Measurements from ENCODE around the gene HHAT.

The HHAT gene

DNA sequence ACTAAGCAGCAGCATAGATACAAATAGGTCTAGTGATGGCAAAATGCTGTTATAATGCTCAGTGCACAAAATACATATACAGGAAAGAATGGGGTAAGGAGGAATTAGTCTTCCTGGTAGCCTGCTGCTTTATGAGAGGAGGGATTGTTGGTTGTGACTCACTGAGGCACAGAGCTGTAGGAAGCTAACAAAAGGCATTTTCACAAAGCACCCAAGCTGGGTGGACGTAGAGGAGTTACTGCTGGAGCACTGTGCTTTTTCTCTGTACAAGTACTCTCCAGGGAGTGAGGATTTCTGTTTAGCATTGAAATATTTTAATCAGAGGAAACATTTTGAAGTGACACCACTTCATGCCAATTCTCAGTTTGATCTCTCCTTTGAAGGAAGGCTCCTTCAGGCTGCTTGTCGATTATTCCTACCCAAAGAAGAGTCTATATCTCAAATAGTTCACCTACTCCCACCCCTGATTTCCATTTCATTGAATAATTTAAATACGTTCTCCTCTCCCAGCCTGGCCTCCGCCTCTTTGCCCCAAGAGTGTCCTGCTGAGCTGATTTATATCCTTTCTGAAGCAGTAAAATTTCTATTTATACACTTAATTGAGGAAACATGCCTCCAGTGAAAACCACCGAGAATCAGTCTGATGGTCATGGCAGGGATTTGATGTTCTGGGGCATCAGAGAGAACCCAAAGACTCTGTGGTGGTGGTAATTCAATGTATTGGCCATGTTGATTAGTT, 271.9 kb downstream of the HHAT start:
- Mint-ChIP-seq H3K9me3 (peaks cover 3% of the 10 kb centered on the region), H3K4me3 (no peak overlapping the region), H3K27me3 (no peaks in the 10 kb centered on the region), H3K4me1 (peaks cover 2% of the 10 kb centered on the region), H3K36me3 (peaks cover 26% of the 10 kb centered on the region), H3K27ac (no peak overlapping the region)
- DNase-seq (ENCODE audit: low spot score in 2 of 2) = no peak
- no peak for ATAC-seq (ENCODE audit: low read depth)

DNA sequence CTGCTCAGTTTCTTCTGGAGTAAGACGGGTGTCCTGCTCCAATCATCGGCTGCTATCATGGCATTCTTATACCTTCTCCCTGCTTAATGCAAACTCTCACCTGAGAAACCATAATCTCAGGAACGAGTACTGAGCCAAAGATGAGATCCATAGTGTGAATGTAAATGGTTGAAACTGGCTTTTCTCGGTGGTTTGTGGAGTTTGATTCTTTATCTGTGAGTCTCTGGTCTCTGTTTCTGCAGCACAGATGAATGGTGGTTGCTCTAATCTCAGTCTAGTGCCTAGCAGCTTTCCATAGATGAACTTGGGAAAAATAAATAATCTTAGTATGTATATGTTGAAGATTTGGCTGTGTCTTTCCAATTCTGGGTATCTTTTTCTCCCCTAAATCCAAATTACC, 274.4 kb downstream of the HHAT start:
- Mint-ChIP-seq H3K27ac (no peak overlapping the region), H3K36me3 (peaks cover 26% of the 10 kb centered on the region), H3K4me3 (no peak overlapping the region), H3K27me3 (no peaks in the 10 kb centered on the region), H3K9me3 (peaks cover 7% of the 10 kb centered on the region), H3K4me1 (peaks cover 5% of the 10 kb centered on the region)
- ATAC-seq (ENCODE audit: low read depth) = no peak
- DNase-seq (ENCODE audit: low spot score in 2 of 2) = no peak

DNA sequence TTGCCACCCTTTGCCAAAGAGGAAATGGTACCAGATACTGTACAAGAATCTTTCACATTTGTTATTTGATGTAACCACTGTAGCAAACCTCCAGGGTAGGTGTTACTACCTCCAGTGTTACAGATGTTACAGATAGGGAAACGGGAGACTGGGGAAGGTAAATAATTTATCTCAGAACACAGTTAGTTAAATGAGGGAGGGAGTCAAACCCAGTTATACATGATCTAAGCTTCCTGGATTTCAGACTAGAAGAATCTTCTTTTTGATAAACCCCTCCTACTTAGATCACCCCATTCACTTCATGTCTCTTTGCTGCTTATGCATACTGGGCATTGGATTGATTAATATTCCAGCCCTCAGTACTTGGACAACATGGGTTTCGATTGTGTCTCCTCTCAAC, 276.4 kb downstream of the HHAT start:
- Mint-ChIP-seq H3K36me3 (peaks cover 22% of the 10 kb centered on the region), H3K4me1 (peaks cover 7% of the 10 kb centered on the region), H3K27ac (no peak overlapping the region), H3K9me3 (peaks cover 9% of the 10 kb centered on the region), H3K27me3 (no peaks in the 10 kb centered on the region), H3K4me3 (no peak overlapping the region)
- no peak for DNase-seq (ENCODE audit: low spot score in 2 of 2)
- ATAC-seq (ENCODE audit: low read depth) = no peak

DNA sequence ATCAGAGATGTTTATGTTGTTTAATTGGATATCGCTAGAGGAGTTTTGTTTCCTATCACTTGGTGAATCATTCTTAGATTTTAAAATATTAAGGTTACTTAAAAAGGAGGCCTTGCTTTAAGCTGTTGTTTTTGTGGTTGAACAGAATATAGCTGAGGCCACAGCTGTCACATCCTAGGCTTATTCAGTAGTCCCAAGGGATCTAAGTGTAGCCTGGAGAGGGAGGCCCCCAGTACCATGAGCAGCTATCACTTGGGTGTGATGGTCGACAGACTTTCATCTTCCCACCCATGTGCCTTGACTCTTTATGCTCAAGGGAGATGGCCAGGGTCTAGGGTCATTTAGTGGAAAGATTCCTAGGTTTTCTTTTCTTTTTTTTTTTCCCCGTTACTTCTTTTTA, 278.7 kb downstream of the HHAT start:
- H3K27ac Mint-ChIP-seq = no peak overlapping the region

DNA sequence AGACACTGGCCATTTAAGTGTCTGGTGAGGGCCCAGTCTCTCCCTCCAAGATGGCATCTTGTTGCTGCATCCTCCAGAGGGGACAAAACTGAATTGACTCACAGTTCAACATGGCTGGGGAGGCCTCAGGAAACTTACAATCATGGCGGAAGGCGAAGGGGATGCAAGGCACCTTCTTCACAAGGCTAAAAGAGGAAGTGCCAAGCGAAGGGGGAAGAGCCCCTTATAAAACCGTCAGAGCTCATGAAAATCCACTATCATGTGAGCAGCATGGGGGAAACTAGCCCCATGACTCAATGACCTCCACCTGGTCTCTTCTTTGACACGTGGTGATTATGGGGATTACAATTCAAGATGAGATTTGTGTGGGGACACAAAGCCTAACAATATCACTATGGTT, 280.1 kb downstream of the HHAT start:
- no peak overlapping the region for H3K4me3 Mint-ChIP-seq
- DNase-seq (ENCODE audit: low spot score in 2 of 2) = no peak
- peak; percentile 42 for ATAC-seq (ENCODE audit: low read depth)
- peaks cover 7% of the 10 kb centered on the region for H3K9me3 Mint-ChIP-seq
- peaks cover 16% of the 10 kb centered on the region for H3K36me3 Mint-ChIP-seq
- H3K4me1 Mint-ChIP-seq = peaks cover 7% of the 10 kb centered on the region
- no peak overlapping the region for H3K27ac Mint-ChIP-seq
- no peaks in the 10 kb centered on the region for H3K27me3 Mint-ChIP-seq

More for the DNA sequence above, 278.7 kb downstream of the HHAT start:
- H3K27me3 Mint-ChIP-seq = no peaks in the 10 kb centered on the region
- no peak overlapping the region for H3K4me3 Mint-ChIP-seq
- ATAC-seq (ENCODE audit: low read depth) (no peak), DNase-seq (ENCODE audit: low spot score in 2 of 2) (no peak)
- peaks cover 7% of the 10 kb centered on the region for H3K9me3 Mint-ChIP-seq
- peaks cover 16% of the 10 kb centered on the region for H3K36me3 Mint-ChIP-seq
- peaks cover 7% of the 10 kb centered on the region for H3K4me1 Mint-ChIP-seq

DNA sequence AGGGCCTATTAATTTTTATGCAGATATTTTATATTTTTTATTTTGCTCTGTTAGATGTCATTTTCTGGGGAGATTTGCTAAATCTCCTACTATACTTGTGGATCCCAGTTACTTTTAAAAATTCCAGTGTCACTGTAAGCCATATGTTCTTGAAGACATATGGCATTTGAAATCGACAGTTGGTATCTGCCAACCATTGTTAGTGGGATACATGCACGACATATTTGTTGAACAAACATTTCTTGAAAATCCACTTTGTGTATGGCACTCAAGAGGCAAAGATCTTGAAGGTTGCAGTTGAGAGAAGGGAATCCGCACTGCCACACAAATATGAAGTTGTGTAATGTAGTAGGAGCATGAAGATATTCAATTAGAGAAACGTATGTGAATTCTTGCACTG, 287.7 kb downstream of the HHAT start:
- Mint-ChIP-seq H3K27me3 (no peaks in the 10 kb centered on the region), H3K9me3 (no peaks in the 10 kb centered on the region), H3K4me1 (no peaks in the 10 kb centered on the region), H3K4me3 (no peak overlapping the region), H3K36me3 (peaks cover 20% of the 10 kb centered on the region), H3K27ac (no peak overlapping the region)
- no peak for ATAC-seq (ENCODE audit: low read depth)
- no peak for DNase-seq (ENCODE audit: low spot score in 2 of 2)

DNA sequence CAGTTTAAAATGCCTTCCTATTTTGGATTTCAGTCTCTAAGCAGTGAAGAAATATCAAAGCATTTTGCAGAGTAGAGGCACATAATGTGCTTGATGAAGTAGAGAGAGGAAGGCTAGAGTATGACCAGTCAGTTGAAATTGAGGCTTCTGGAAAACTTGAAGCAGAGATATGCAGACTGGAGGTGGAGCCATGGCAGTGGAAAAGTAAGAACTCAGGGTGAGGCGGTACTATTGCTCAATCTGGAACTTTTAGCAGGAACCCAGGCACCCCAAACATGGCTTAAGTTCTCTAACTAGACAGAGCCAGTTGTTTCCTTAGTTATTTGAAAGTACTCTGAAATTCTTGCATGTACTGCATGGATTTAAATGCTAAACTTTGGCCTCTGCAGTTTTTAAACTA, 288.6 kb downstream of the HHAT start:
- ATAC-seq (ENCODE audit: low read depth) = no peak
- H3K4me3 Mint-ChIP-seq = no peak overlapping the region
- H3K4me1 Mint-ChIP-seq = no peaks in the 10 kb centered on the region
- H3K9me3 Mint-ChIP-seq = no peaks in the 10 kb centered on the region
- no peak overlapping the region for H3K27ac Mint-ChIP-seq
- H3K36me3 Mint-ChIP-seq = peaks cover 20% of the 10 kb centered on the region
- H3K27me3 Mint-ChIP-seq = no peaks in the 10 kb centered on the region
- DNase-seq (ENCODE audit: low spot score in 2 of 2) = no peak

DNA sequence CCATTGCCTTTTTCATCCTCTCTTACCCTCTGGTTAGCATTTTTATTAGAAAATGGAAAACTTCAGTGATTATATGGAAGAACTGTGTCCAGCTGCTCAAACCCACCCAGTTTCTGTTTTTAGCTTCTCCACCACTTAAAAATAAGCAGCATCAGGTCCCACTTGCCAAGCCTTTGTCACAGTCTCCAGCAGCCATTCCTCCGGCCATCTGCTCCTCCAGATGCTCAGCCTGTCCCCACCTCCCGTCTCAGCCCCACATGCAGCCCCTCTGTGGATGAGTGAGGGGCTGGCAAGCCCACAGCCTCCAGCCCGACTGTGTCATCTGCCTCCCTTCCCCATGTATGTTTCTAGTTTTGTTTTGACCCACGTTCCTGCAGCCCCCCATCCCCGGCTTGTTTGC, 289.7 kb downstream of the HHAT start:
- Mint-ChIP-seq H3K36me3 (peaks cover 24% of the 10 kb centered on the region), H3K4me1 (no peaks in the 10 kb centered on the region), H3K27ac (no peak overlapping the region), H3K4me3 (no peak overlapping the region), H3K9me3 (no peaks in the 10 kb centered on the region), H3K27me3 (no peaks in the 10 kb centered on the region)
- no peak for ATAC-seq (ENCODE audit: low read depth)
- DNase-seq (ENCODE audit: low spot score in 2 of 2) = no peak

DNA sequence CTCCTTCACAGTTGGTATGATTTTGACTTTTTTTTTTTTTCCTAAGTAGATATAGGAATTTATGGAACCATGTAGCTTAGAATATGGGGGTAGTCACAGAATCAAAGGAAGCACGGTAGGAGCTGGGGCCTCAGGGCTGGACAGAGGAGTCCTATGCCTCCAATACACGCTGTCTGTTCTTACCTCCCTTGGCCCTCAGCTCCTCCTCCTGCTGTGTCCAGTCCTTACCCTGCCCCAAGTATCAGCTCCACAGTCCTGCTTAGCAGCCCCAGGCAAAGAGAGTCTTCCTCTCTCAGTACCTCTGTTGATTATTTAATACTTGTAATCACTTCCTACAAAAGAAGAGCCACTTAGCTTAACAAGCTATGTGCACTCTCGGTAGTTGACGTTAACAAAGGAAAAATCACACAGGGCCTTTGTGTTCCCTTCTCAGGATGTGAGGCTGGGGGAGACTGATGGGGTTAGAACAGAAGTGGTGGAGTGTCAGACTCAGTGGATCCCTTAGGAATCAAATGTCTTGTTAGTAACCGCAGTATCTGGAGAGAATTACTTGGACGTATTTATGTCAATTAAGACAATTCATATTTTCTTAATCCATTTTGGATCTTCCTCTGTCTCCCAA, 292.3 kb downstream of the HHAT start:
- no peaks in the 10 kb centered on the region for H3K9me3 Mint-ChIP-seq
- DNase-seq (ENCODE audit: low spot score in 2 of 2) (no peak), ATAC-seq (ENCODE audit: low read depth) (no peak)
- no peaks in the 10 kb centered on the region for H3K27me3 Mint-ChIP-seq
- no peak overlapping the region for H3K27ac Mint-ChIP-seq
- no peak overlapping the region for H3K4me3 Mint-ChIP-seq
- no peaks in the 10 kb centered on the region for H3K4me1 Mint-ChIP-seq
- H3K36me3 Mint-ChIP-seq = peaks cover 46% of the 10 kb centered on the region

DNA sequence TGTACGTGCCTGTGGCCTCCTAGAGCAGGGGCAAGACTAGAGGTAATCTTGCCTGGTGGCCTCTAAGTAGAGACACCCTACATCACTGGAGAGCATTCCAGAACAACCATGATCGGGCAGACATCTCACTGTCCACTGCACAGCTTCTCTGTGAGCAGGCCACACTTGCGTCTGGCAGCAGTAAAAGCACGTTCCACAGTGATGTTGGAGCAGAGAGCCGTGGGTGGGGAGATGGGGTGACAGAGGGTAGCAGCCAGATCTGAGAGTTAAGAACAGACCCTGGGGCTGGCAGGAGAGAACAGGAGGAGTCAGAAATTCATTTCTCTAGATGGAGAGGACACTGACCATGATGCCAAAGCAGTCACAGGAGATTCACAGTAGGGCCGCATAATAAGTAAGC, 293.0 kb downstream of the HHAT start:
- H3K27ac Mint-ChIP-seq = no peak overlapping the region
- no peaks in the 10 kb centered on the region for H3K4me1 Mint-ChIP-seq
- ATAC-seq (ENCODE audit: low read depth) = no peak
- no peaks in the 10 kb centered on the region for H3K27me3 Mint-ChIP-seq
- H3K9me3 Mint-ChIP-seq = no peaks in the 10 kb centered on the region
- DNase-seq (ENCODE audit: low spot score in 2 of 2) = no peak
- no peak overlapping the region for H3K4me3 Mint-ChIP-seq
- H3K36me3 Mint-ChIP-seq = peaks cover 46% of the 10 kb centered on the region

DNA sequence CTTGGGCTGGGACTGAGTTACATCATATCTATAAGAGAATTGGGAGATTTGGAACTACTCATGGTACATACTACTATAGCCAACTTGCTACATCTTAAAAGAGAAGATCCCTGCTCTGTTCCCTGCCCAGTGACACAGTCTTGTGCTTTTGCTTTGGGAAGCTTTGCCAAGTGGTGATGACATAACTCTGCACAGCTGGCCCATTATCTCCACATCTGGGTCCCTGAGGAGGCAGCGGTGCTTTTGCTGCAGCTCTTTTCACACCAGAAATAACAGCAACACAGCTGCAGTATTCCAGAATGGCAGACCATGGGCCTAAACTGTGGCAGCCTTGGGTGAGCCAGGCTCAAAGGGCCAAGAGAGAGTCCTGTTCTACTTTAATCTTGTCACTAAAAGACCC, 296.0 kb downstream of the HHAT start:
- H3K36me3 Mint-ChIP-seq = peaks cover 28% of the 10 kb centered on the region

DNA sequence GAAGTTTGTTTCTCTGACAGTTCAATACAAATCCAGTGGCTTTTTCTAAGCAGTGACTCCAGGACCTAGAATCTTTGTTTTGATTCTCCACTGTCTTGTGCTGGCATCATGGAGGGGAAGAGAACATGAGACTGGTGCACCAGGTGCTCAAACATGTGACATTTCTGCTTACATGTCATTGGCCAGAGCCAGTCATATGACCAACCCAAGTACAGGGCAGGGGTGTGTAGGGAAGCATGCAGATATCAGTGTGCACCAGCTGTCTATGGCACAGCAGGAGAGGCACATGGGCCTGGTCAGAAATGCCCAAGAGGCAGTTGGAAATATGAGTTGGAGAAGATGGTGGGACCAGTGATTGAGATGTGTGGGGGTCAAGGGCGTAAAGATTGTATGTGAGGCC, 297.0 kb downstream of the HHAT start:
- no peak overlapping the region for H3K27ac Mint-ChIP-seq
- H3K9me3 Mint-ChIP-seq = no peaks in the 10 kb centered on the region
- H3K4me3 Mint-ChIP-seq = no peak overlapping the region
- ATAC-seq (ENCODE audit: low read depth) (no peak), DNase-seq (ENCODE audit: low spot score in 2 of 2) (no peak)
- H3K27me3 Mint-ChIP-seq = no peaks in the 10 kb centered on the region
- no peaks in the 10 kb centered on the region for H3K4me1 Mint-ChIP-seq
- peaks cover 28% of the 10 kb centered on the region for H3K36me3 Mint-ChIP-seq

More for the DNA sequence above, 296.0 kb downstream of the HHAT start:
- no peaks in the 10 kb centered on the region for H3K9me3 Mint-ChIP-seq
- H3K4me1 Mint-ChIP-seq = no peaks in the 10 kb centered on the region
- H3K27me3 Mint-ChIP-seq = no peaks in the 10 kb centered on the region
- H3K4me3 Mint-ChIP-seq = no peak overlapping the region
- ATAC-seq (ENCODE audit: low read depth) (no peak), DNase-seq (ENCODE audit: low spot score in 2 of 2) (no peak)
- no peak overlapping the region for H3K27ac Mint-ChIP-seq

DNA sequence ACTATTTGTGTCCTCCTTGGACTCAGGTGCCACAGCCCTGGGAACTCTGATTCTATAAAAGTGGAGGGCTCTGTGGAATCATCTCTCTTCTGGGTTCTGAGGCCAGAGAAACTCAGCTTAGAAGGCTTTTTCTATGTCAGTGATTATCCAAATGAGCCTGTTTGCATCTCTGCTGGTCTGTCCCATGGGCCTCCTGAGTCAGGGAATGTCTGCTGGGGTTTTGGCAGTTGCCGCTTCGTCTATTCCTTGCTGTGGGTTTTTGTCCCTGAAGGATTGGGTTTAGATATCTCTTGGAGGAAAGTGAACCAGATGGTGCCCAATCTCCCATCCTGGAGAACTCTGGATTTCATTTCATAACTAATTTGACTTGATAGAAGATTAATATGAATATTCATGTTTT, 297.6 kb downstream of the HHAT start:
- DNase-seq (ENCODE audit: low spot score in 2 of 2) = no peak
- H3K4me1 Mint-ChIP-seq = no peaks in the 10 kb centered on the region
- H3K36me3 Mint-ChIP-seq = peaks cover 32% of the 10 kb centered on the region
- no peaks in the 10 kb centered on the region for H3K27me3 Mint-ChIP-seq
- no peak overlapping the region for H3K4me3 Mint-ChIP-seq
- ATAC-seq (ENCODE audit: low read depth) = no peak
- H3K9me3 Mint-ChIP-seq = no peaks in the 10 kb centered on the region
- H3K27ac Mint-ChIP-seq = no peak overlapping the region

DNA sequence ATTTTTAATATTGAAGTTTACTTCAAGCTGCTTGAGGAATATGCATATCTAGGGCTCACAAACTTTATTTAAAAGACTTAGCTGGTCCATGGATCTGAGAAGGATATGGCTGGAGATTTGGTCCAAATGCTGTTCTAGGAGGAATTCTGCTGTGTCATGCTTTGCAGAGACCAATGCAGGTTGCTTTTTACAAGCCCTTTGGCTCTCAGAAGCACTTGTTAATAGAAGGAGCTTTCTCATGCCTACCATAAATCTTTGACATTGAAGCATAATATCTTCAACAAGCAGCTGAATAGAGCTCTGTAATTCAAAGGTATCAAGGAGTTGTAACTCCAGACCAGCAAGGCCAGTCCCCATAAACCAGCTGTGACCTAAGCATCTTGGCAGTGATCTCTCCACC, 299.1 kb downstream of the HHAT start:
- peaks cover 40% of the 10 kb centered on the region for H3K36me3 Mint-ChIP-seq
- DNase-seq (ENCODE audit: low spot score in 2 of 2) (no peak), ATAC-seq (ENCODE audit: low read depth) (no peak)
- no peaks in the 10 kb centered on the region for H3K4me1 Mint-ChIP-seq
- H3K27ac Mint-ChIP-seq = no peak overlapping the region
- no peak overlapping the region for H3K4me3 Mint-ChIP-seq
- H3K27me3 Mint-ChIP-seq = no peaks in the 10 kb centered on the region
- no peaks in the 10 kb centered on the region for H3K9me3 Mint-ChIP-seq

DNA sequence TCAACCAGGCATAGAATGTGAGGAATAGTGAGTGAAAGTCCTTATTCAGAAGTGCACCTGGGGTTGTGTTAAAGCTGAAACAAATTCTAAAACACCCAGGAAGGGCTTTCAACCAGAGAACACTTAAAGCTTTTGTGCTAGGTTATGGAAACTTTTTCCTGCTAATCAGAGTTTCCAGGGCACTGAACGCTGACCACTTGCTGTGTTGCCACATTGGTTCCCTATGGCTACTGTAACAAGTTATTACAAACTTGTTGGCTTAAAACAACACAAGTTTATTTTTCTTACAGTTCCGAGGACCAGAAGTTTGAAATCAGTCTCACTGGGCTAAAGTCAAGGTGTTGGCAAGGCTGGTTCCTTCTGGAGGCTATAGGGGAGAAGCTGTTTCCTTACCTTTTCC, 300.6 kb downstream of the HHAT start:
- no peak overlapping the region for H3K27ac Mint-ChIP-seq
- no peak for ATAC-seq (ENCODE audit: low read depth)

More for the DNA sequence above, 300.6 kb downstream of the HHAT start:
- Mint-ChIP-seq H3K4me3 (no peak overlapping the region), H3K36me3 (peaks cover 30% of the 10 kb centered on the region), H3K27me3 (no peaks in the 10 kb centered on the region), H3K9me3 (no peaks in the 10 kb centered on the region), H3K4me1 (no peaks in the 10 kb centered on the region)
- no peak for DNase-seq (ENCODE audit: low spot score in 2 of 2)

All from memory B cell (primary cell).